Measurements from ENCODE around the gene COL5A3. TPM values are rescaled to one million over a fixed set of nuclear protein-coding genes. Genes with fewer than 3 reads are reported as not detected.

The COL5A3 gene
- total RNA-seq, 1 experiment from 2014 or later, result 0.18 TPM

GRCh38 chr19:10003271-10003670, 7.0 kb downstream of the COL5A3 start:
- TF ChIP-seq REST (IDR thresholded peaks at IDR 0.05; ENCODE audit: insufficient read depth in 1 of 2, low read depth in 2 of 2, low read length in 1 of 2) (no peak), POLR2AphosphoS5 (IDR thresholded peaks at IDR 0.05; ENCODE audit: low read depth, low read length) (no peak), TCF7L2 (IDR thresholded peaks at IDR 0.05; ENCODE audit: low read depth, low read length) (no peak), CTCF (IDR thresholded peaks at IDR 0.05) (no peak), SIN3A (IDR thresholded peaks at IDR 0.05; ENCODE audit: borderline replicate concordance, insufficient read depth, low read depth, low read length) (no peak)
- Histone ChIP-seq H3K27me3 (ENCODE audit: control insufficient read depth, insufficient read depth, low read length) (no peaks in the 10 kb centered on the region), H3K36me3 (ENCODE audit: control insufficient read depth, insufficient read depth, low read length) (no peaks in the 10 kb centered on the region), H3K27ac (ENCODE audit: low read length) (no peak overlapping the region), H3K4me1 (ENCODE audit: control insufficient read depth, insufficient read depth, low read length) (no peaks in the 10 kb centered on the region), H3K4me3 (ENCODE audit: low read depth in 2 of 2, low read length in 2 of 2) (no peak overlapping the region), H3K9me3 (ENCODE audit: control insufficient read depth, insufficient read depth, low read depth, low read length) (no peaks in the 10 kb centered on the region)
- intact Hi-C loops (cut with micrococcal nuclease; ENCODE audit: unreplicated experiment), result no loop called here
- no peak for DNase-seq (ENCODE audit: low read depth, low spot score)
- CTCF ChIA-PET, result interaction anchor here (0.6 kb wide), 1 partner anchor 47 kb away, joined by 3 read pairs; no protein-coding TSS in a partner anchor
- POLR2A ChIA-PET, result no interaction called here
- in situ Hi-C loops (cut with HindIII; ENCODE audit: low pct_unique_long_range_greater_than_20kb, low sequenced_read_pairs), result no loop called here
- no peak for ATAC-seq
- no TSS peak for BruUV-seq (replicated peaks)

- Histone ChIP-seq H3K4me1 (ENCODE audit: control insufficient read depth, insufficient read depth, low read length) (no peaks in the 10 kb centered on the region), H3K4me3 (ENCODE audit: low read depth in 2 of 2, low read length in 2 of 2) (no peak overlapping the region), H3K36me3 (ENCODE audit: control insufficient read depth, insufficient read depth, low read length) (no peaks in the 10 kb centered on the region), H3K27ac (ENCODE audit: low read length) (no peak overlapping the region), H3K27me3 (ENCODE audit: control insufficient read depth, insufficient read depth, low read length) (no peaks in the 10 kb centered on the region), H3K9me3 (ENCODE audit: control insufficient read depth, insufficient read depth, low read depth, low read length) (no peaks in the 10 kb centered on the region)
- CTCF ChIA-PET, result interaction anchor here (0.6 to 2.5 kb wide), 3 partner anchors 23 to 58 kb away, joined by 3 to 12 read pairs (median 8); no protein-coding TSS in a partner anchor
- intact Hi-C loops (cut with micrococcal nuclease; ENCODE audit: unreplicated experiment), result no loop called here
- BruUV-seq (replicated peaks), result no TSS peak
- POLR2A ChIA-PET, result no interaction called here
- DNase-seq (ENCODE audit: low read depth, low spot score), result no peak
- TF ChIP-seq SIN3A (IDR thresholded peaks at IDR 0.05; ENCODE audit: borderline replicate concordance, insufficient read depth, low read depth, low read length) (no peak), CTCF (IDR thresholded peaks at IDR 0.05) (no peak), POLR2AphosphoS5 (IDR thresholded peaks at IDR 0.05; ENCODE audit: low read depth, low read length) (no peak), REST (IDR thresholded peaks at IDR 0.05; ENCODE audit: insufficient read depth in 1 of 2, low read depth in 2 of 2, low read length in 1 of 2) (no peak), TCF7L2 (IDR thresholded peaks at IDR 0.05; ENCODE audit: low read depth, low read length) (no peak)
- in situ Hi-C loops (cut with HindIII; ENCODE audit: low pct_unique_long_range_greater_than_20kb, low sequenced_read_pairs), result no loop called here
- no peak for ATAC-seq
Observed at GRCh38 chr19:10001899-10002298, 8.4 kb downstream of the COL5A3 start.

All from Panc1 (cell line).